WTC11 (cell line): Measurements from ENCODE around the gene RTKN2.

ENCODE experiments used
- ARID4B ChIP-seq: sonication (generic); formaldehyde crosslinking; IDR thresholded peaks from 2 replicates; pipeline ENCODE4 v1.8.0; 2023; ENCODE audit warnings: missing genetic modification reagents, mild to moderate bottlenecking, borderline replicate concordance
- ATF1 ChIP-seq: sonication (generic); formaldehyde crosslinking; IDR thresholded peaks from 2 replicates; pipeline ENCODE4 v1.8.1; 2023; ENCODE audit warnings: mild to moderate bottlenecking, moderate library complexity, missing genetic modification reagents
- FOXK1 ChIP-seq: sonication (generic); formaldehyde crosslinking; IDR thresholded peaks from 2 replicates; pipeline ENCODE4 v1.8.0; 2022; ENCODE audit warnings: mild to moderate bottlenecking, moderate library complexity, missing genetic modification reagents
- IRF1 ChIP-seq: sonication (generic); formaldehyde crosslinking; IDR thresholded peaks from 2 replicates; pipeline ENCODE4 v1.8.0; 2023; ENCODE audit warnings: missing genetic modification reagents
- STAT6 ChIP-seq: sonication (generic); formaldehyde crosslinking; conservative IDR thresholded peaks from 2 replicates; pipeline ENCODE4 v1.8.1; 2023; ENCODE audit warnings: mild to moderate bottlenecking, low read depth, missing genetic modification reagents, moderate library complexity
- TCF7 ChIP-seq: sonication (generic); formaldehyde crosslinking; IDR thresholded peaks from 2 replicates; pipeline ENCODE4 v1.8.0; 2022; ENCODE audit warnings: mild to moderate bottlenecking, low read depth, missing genetic modification reagents, moderate library complexity
- TP53 ChIP-seq: sonication (generic); formaldehyde crosslinking; IDR thresholded peaks from 2 replicates; pipeline ENCODE4 v1.8.1; 2023; ENCODE audit warnings: mild to moderate bottlenecking, missing genetic modification reagents
- ZNF219 ChIP-seq: sonication (generic); formaldehyde crosslinking; IDR thresholded peaks from 2 replicates; pipeline ENCODE4 v1.8.0; 2023; ENCODE audit warnings: missing genetic modification reagents, mild to moderate bottlenecking, borderline replicate concordance
- ZSCAN18 ChIP-seq: fragments of 250-450 bp; sonication (Bioruptor Pico); IDR thresholded peaks from 2 replicates; pipeline ENCODE4 v2.1.2; 2022; ENCODE audit warnings: mild to moderate bottlenecking, moderate library complexity
- TF ChIP-seq, protein P1 (sequence below): sonication (generic); formaldehyde crosslinking; IDR thresholded peaks from 2 replicates; pipeline ENCODE4 v1.8.0; 2023; ENCODE audit warnings: mild to moderate bottlenecking, missing genetic modification reagents
- TF ChIP-seq, protein P2 (sequence below): fragments of 200-600 bp; IDR thresholded peaks from 2 replicates; pipeline ENCODE4 v1.8.0; 2022; ENCODE audit warnings: antibody characterized with exemption
- TF ChIP-seq, protein P3 (sequence below): sonication (generic); formaldehyde crosslinking; conservative IDR thresholded peaks from 2 replicates; pipeline ENCODE4 v1.8.1; 2022; ENCODE audit warnings: mild to moderate bottlenecking, missing genetic modification reagents

DNA sequence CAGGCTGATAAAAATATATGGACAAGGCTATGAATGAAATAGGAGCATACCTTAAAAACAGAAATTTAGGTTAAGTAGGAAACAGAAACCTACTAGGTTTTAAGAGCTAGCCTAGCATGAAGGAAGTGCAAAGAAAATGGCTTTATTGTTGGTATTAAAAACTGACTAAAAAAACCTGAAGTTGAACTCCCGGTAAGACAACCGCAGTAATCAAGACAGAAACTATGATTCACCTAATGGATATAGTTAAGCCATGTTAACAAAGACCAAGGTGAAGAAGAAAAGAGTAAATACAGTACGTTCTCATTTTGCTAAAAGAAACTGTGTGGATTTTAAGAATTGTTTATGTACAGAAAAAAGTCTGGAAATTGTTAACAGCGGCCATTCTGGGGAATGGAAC is 2.5 kb downstream of the RTKN2 start:
- TF ChIP-seq, protein P1, sequence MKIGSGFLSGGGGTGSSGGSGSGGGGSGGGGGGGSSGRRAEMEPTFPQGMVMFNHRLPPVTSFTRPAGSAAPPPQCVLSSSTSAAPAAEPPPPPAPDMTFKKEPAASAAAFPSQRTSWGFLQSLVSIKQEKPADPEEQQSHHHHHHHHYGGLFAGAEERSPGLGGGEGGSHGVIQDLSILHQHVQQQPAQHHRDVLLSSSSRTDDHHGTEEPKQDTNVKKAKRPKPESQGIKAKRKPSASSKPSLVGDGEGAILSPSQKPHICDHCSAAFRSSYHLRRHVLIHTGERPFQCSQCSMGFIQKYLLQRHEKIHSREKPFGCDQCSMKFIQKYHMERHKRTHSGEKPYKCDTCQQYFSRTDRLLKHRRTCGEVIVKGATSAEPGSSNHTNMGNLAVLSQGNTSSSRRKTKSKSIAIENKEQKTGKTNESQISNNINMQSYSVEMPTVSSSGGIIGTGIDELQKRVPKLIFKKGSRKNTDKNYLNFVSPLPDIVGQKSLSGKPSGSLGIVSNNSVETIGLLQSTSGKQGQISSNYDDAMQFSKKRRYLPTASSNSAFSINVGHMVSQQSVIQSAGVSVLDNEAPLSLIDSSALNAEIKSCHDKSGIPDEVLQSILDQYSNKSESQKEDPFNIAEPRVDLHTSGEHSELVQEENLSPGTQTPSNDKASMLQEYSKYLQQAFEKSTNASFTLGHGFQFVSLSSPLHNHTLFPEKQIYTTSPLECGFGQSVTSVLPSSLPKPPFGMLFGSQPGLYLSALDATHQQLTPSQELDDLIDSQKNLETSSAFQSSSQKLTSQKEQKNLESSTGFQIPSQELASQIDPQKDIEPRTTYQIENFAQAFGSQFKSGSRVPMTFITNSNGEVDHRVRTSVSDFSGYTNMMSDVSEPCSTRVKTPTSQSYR, result no peak
- TF ChIP-seq TCF7 (CRISPR knock-in tag), result no peak
- no peak for TF ChIP-seq ZNF219 (CRISPR knock-in tag)
- TF ChIP-seq, protein P2, sequence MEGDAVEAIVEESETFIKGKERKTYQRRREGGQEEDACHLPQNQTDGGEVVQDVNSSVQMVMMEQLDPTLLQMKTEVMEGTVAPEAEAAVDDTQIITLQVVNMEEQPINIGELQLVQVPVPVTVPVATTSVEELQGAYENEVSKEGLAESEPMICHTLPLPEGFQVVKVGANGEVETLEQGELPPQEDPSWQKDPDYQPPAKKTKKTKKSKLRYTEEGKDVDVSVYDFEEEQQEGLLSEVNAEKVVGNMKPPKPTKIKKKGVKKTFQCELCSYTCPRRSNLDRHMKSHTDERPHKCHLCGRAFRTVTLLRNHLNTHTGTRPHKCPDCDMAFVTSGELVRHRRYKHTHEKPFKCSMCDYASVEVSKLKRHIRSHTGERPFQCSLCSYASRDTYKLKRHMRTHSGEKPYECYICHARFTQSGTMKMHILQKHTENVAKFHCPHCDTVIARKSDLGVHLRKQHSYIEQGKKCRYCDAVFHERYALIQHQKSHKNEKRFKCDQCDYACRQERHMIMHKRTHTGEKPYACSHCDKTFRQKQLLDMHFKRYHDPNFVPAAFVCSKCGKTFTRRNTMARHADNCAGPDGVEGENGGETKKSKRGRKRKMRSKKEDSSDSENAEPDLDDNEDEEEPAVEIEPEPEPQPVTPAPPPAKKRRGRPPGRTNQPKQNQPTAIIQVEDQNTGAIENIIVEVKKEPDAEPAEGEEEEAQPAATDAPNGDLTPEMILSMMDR, result no peak
- no peak for TF ChIP-seq ATF1 (CRISPR knock-in tag)
- no peak for TF ChIP-seq TP53
- TF ChIP-seq FOXK1, result no peak
- TF ChIP-seq STAT6 (CRISPR knock-in tag), result no peak
- TF ChIP-seq ZSCAN18, result no peak
- TF ChIP-seq IRF1 (CRISPR knock-in tag), result no peak
- no peak for TF ChIP-seq ARID4B (CRISPR knock-in tag)
- TF ChIP-seq, protein P3, sequence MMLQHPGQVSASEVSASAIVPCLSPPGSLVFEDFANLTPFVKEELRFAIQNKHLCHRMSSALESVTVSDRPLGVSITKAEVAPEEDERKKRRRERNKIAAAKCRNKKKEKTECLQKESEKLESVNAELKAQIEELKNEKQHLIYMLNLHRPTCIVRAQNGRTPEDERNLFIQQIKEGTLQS (CRISPR knock-in tag), result no peak
